HEK293 (cell line): ENCODE measurements around the gene ZNF593OS.

Source experiments
- CTCF ChIA-PET: fragments of 350-600 bp; formaldehyde crosslinking; extraction: SDS; loops from one replicate; lab custom pipeline; 2021; ENCODE audit warnings: antibody characterized with exemption; lab: Yijun Ruan, JAX
- POLR2A ChIA-PET: fragments of 300-600 bp; formaldehyde crosslinking; extraction: SDS; loops from one replicate; lab custom pipeline; 2020; ENCODE audit warnings: antibody characterized with exemption, inconsistent platforms; lab: Yijun Ruan, JAX
- H3K27ac ChIP-seq: fragments of 200-500 bp; sonication (Bioruptor generic); 2 replicates; pipeline ENCODE4 v1.5.1; 2014; ENCODE audit warnings: low read depth, low read length, control low read depth, inconsistent platforms; ENCODE audit errors: extremely low read depth
- H3K36me3 ChIP-seq, 2 experiments: fragments of 200-500 bp in 1 of 2; sonication (Bioruptor generic) in 1 of 2; 1 replicate in 1 of 2; 2 replicates in 1 of 2; pipeline ENCODE4 v1.5.1; 2014 to 2017; ENCODE audit warnings: inconsistent platforms in 2 of 2, low read length in 2 of 2; ENCODE audit not compliant: control insufficient read depth in 2 of 2, insufficient read depth in 1 of 2
- H3K4me1 ChIP-seq: fragments of 200-500 bp; sonication (Bioruptor generic); 2 replicates; pipeline ENCODE4 v1.5.1; 2014; ENCODE audit warnings: mild to moderate bottlenecking, low read length, inconsistent platforms; ENCODE audit not compliant: control insufficient read depth, insufficient read depth
- H3K4me3 ChIP-seq: 2 replicates; pipeline ENCODE4 v1.5.1; 2011; ENCODE audit warnings: low read depth, mild to moderate bottlenecking, control low read depth, low read length, moderate library complexity
- H3K9me3 ChIP-seq: fragments of 200-500 bp; sonication (Bioruptor generic); 2 replicates; pipeline ENCODE4 v1.5.1; 2014; ENCODE audit warnings: low read depth, low read length, inconsistent platforms; ENCODE audit not compliant: control insufficient read depth, insufficient read depth
- HIC1 ChIP-seq: fragments of 450-650 bp; formaldehyde crosslinking; IDR thresholded peaks from 2 replicates; pipeline ENCODE4 v1.5.1; 2016; ENCODE audit warnings: missing biosample characterization, missing genetic modification characterization
- KLF17 ChIP-seq: fragments of 450-650 bp; formaldehyde crosslinking; IDR thresholded peaks from 2 replicates; pipeline ENCODE4 v1.5.1; 2016; ENCODE audit warnings: missing biosample characterization, missing genetic modification characterization
- KLF8 ChIP-seq: fragments of 450-650 bp; formaldehyde crosslinking; IDR thresholded peaks from 2 replicates; pipeline ENCODE4 v1.5.1; 2016; ENCODE audit warnings: missing biosample characterization, missing genetic modification characterization
- MZF1 ChIP-seq: fragments of 450-650 bp; formaldehyde crosslinking; IDR thresholded peaks from 2 replicates; pipeline ENCODE4 v1.5.1; 2017; ENCODE audit warnings: missing biosample characterization, missing genetic modification characterization, borderline replicate concordance
- PRDM1 ChIP-seq: fragments of 450-650 bp; formaldehyde crosslinking; IDR thresholded peaks from 2 replicates; pipeline ENCODE4; 2016; ENCODE audit warnings: missing biosample characterization, missing genetic modification characterization
- PRDM10 ChIP-seq: fragments of 450-650 bp; formaldehyde crosslinking; IDR thresholded peaks from 2 replicates; pipeline ENCODE4 v1.5.1; 2016; ENCODE audit warnings: missing biosample characterization, missing genetic modification characterization
- TRIM28 ChIP-seq: IDR thresholded peaks from 2 replicates; pipeline ENCODE4 v1.6.1; 2011; ENCODE audit warnings: low read length, control low read depth, borderline replicate concordance
- ZBTB17 ChIP-seq: fragments of 450-650 bp; formaldehyde crosslinking; IDR thresholded peaks from 2 replicates; pipeline ENCODE4 v1.5.1; 2016; ENCODE audit warnings: missing biosample characterization, missing genetic modification characterization
- ZBTB8A ChIP-seq: fragments of 450-650 bp; formaldehyde crosslinking; IDR thresholded peaks from 2 replicates; pipeline ENCODE4 v1.5.1; 2016; ENCODE audit warnings: missing biosample characterization, missing genetic modification characterization
- ZNF221 ChIP-seq: fragments of 450-650 bp; formaldehyde crosslinking; IDR thresholded peaks from 2 replicates; pipeline ENCODE4 v1.5.1; 2017; ENCODE audit warnings: missing biosample characterization, missing genetic modification characterization, borderline replicate concordance
- ZNF23 ChIP-seq: fragments of 450-650 bp; formaldehyde crosslinking; IDR thresholded peaks from 2 replicates; pipeline ENCODE4 v1.5.1; 2016; ENCODE audit warnings: missing biosample characterization, missing genetic modification characterization, borderline replicate concordance
- ZNF302 ChIP-seq: fragments of 450-650 bp; formaldehyde crosslinking; IDR thresholded peaks from 2 replicates; pipeline ENCODE4 v1.5.1; 2016; ENCODE audit warnings: missing biosample characterization, missing genetic modification characterization, low read depth
- ZNF571 ChIP-seq: fragments of 450-650 bp; formaldehyde crosslinking; IDR thresholded peaks from 2 replicates; pipeline ENCODE4 v1.5.0; 2017; ENCODE audit warnings: missing biosample characterization, missing genetic modification characterization
- ZNF610 ChIP-seq: fragments of 450-650 bp; formaldehyde crosslinking; IDR thresholded peaks from 2 replicates; pipeline ENCODE4 v1.5.1; 2016; ENCODE audit warnings: missing biosample characterization, missing genetic modification characterization, borderline replicate concordance

ZNF593OS gene

DNA sequence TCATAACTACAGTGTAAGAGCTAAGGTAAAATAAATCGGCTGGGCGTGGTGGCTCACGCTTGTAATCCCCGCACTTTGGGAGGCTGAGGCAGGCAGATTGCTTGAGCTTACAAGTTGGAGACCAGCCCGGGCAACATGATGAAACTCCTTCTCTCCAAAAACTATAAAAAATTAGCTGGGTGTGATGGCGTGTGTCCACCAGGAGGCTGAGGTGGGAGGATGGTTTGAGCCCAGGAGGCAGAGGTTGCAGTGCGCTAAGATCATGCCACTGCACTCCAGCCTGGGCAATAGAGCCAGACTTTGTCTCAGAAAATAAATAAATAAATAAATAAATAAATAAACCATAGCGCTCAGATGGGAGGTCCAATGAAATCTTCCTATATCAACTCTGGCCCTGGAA, 29.5 kb downstream of the ZNF593OS start:
- CTCF ChIA-PET = interaction anchor here (0.6 to 7.4 kb wide), 9 partner anchors 14 to 250 kb away, joined by 3 to 129 read pairs (median 5); partner anchors contain the start of genes PDIK1L and ZNF593
- H3K27ac ChIP-seq = no peak overlapping the region
- POLR2A ChIA-PET = no interaction called here

GRCh38 chr1:26138974-26139558, 32.6 kb downstream of the ZNF593OS start:
- Histone ChIP-seq H3K27ac (no peak overlapping the region), H3K9me3 (no peaks in the 10 kb centered on the region), H3K4me1 (no peaks in the 10 kb centered on the region), H3K4me3 (no peak overlapping the region), H3K36me3 (no peaks in the 10 kb centered on the region)
- TF ChIP-seq TRIM28 (peak; percentile 22; the same call in 1 of the 2 replicates), PRDM10 (peak; percentile 89), ZNF302 (tag by site-specific recombination) (no peak), ZNF571 (no peak), ZBTB17 (tag by site-specific recombination) (peak; percentile 47; the same call in 1 of the 2 replicates), ZNF23 (tag by site-specific recombination) (no peak), PRDM1 (peak; percentile 47; the same call in 1 of the 2 replicates)
- CTCF ChIA-PET = interaction anchor here (0.5 to 1.2 kb wide), 5 partner anchors 9 to 289 kb away, joined by 3 to 8 read pairs (median 3); partner anchors contain the start of gene ZNF593
- POLR2A ChIA-PET = interaction anchor here (0.5 to 1.0 kb wide), 5 partner anchors 28 to 125 kb away, joined by 3 to 11 read pairs (median 4); partner anchors contain the start of genes PDIK1L, TRIM63 and ZNF593

More for the DNA sequence above, 29.5 kb downstream of the ZNF593OS start:
- H3K9me3 ChIP-seq = no peaks in the 10 kb centered on the region
- TF ChIP-seq ZBTB8A (tag by site-specific recombination) (0 out of 2 replicates have a peak, but pooled peaks have one; percentile 15), ZNF221 (tag by site-specific recombination) (no peak), KLF17 (tag by site-specific recombination) (no peak)
- TF ChIP-seq, all 188 proteins: peak for 1
- Histone ChIP-seq H3K36me3 (no peaks in the 10 kb centered on the region), H3K4me3 (no peak overlapping the region), H3K4me1 (no peaks in the 10 kb centered on the region)

GRCh38 chr1:26134466-26134865, 37.2 kb downstream of the ZNF593OS start:
- no peak for TF ChIP-seq ZNF610 (tag by site-specific recombination)
- no peak for TF ChIP-seq KLF8 (tag by site-specific recombination)
- TF ChIP-seq MZF1 (tag by site-specific recombination) = no peak
- no peak for TF ChIP-seq HIC1 (tag by site-specific recombination)
- ChIA-PET CTCF (no interaction called here), POLR2A (no interaction called here)
- H3K9me3 ChIP-seq = no peaks in the 10 kb centered on the region
- H3K27ac ChIP-seq = no peak overlapping the region
- no peaks in the 10 kb centered on the region for H3K4me1 ChIP-seq
- H3K36me3 ChIP-seq = no peaks in the 10 kb centered on the region
- no peak overlapping the region for H3K4me3 ChIP-seq
